Measurements from ENCODE around the gene TBL2.
"Not testable (repeated sequence)": the region's sequence is repeated elsewhere in the genome, so short reads cannot be mapped to it uniquely, and the experiment has no call there.

TBL2 gene

GRCh38 chr7:73582664-73583202, 4.4 kb upstream of the TBL2 start:
- no peaks in the 10 kb centered on the region for H3K4me1 ChIP-seq (ENCODE audit: control insufficient read depth, insufficient read depth, low read length)
- POLR2A ChIA-PET = interaction anchor here (1.0 to 1.3 kb wide), 2 partner anchors 16 to 60 kb away, joined by 4 read pairs; partner anchors contain the start of gene BAZ1B
- H3K9me3 ChIP-seq (ENCODE audit: control insufficient read depth, insufficient read depth, low read depth, low read length) = no peaks in the 10 kb centered on the region
- no peak overlapping the region for H3K27ac ChIP-seq (ENCODE audit: extremely low read depth, low read depth, low read length)
- CTCF ChIA-PET = interaction anchor here (0.6 to 1.6 kb wide), 4 partner anchors 24 to 143 kb away, joined by 3 to 5 read pairs (median 4); partner anchors contain the start of gene BAZ1B
- TF ChIP-seq ZNF24 (tag by site-specific recombination; IDR thresholded peaks at IDR 0.05) (no peak), ZNF10 (tag by site-specific recombination; IDR thresholded peaks at IDR 0.05) (no peak), ZNF433 (tag by site-specific recombination; IDR thresholded peaks at IDR 0.05; ENCODE audit: low read depth) (no peak), ZNF202 (tag by site-specific recombination; IDR thresholded peaks at IDR 0.05; ENCODE audit: borderline replicate concordance) (no peak), ZSCAN30 (tag by site-specific recombination; IDR thresholded peaks at IDR 0.05) (no peak), ZSCAN23 (tag by site-specific recombination; IDR thresholded peaks at IDR 0.05) (no peak), FEZF1 (tag by site-specific recombination; IDR thresholded peaks at IDR 0.05) (no peak), ZNF121 (tag by site-specific recombination; IDR thresholded peaks at IDR 0.05) (peak; percentile 66)
- no peak overlapping the region for H3K4me3 ChIP-seq (ENCODE audit: low read depth, low read length)
- H3K36me3 ChIP-seq (ENCODE audit: control insufficient read depth in 2 of 2, insufficient read depth in 1 of 2, low read length in 2 of 2) = no peaks in the 10 kb centered on the region

- H3K9me3 ChIP-seq (ENCODE audit: control insufficient read depth, insufficient read depth, low read depth, low read length); H3K4me3 ChIP-seq (ENCODE audit: low read depth, low read length); H3K4me1 ChIP-seq (ENCODE audit: control insufficient read depth, insufficient read depth, low read length); CTCF ChIA-PET; H3K36me3 ChIP-seq (ENCODE audit: control insufficient read depth in 2 of 2, insufficient read depth in 1 of 2, low read length in 2 of 2); H3K27ac ChIP-seq (ENCODE audit: extremely low read depth, low read depth, low read length): not testable (repeated sequence)
- POLR2A ChIA-PET = interaction anchor here (0.5 kb wide), 1 partner anchor 84 kb away, joined by 4 read pairs; no protein-coding TSS in a partner anchor
These were observed 2.6 kb upstream of the TBL2 start for GRCh38 chr7:73581006-73581405.

GRCh38 chr7:73577627-73578341, 595 bp downstream of the TBL2 start:
- Histone ChIP-seq H3K4me3 (ENCODE audit: low read depth, low read length) (peak overlapping the region; percentile 84), H3K27ac (ENCODE audit: extremely low read depth, low read depth, low read length) (peak overlapping the region; percentile 77), H3K9me3 (ENCODE audit: control insufficient read depth, insufficient read depth, low read depth, low read length) (no peaks in the 10 kb centered on the region), H3K36me3 (ENCODE audit: control insufficient read depth in 2 of 2, insufficient read depth in 1 of 2, low read length in 2 of 2) (peaks cover 17 to 27% of the 10 kb centered on the region in 2 experiments), H3K4me1 (ENCODE audit: control insufficient read depth, insufficient read depth, low read length) (no peaks in the 10 kb centered on the region)
- ChIA-PET CTCF (interaction anchor here (0.7 kb wide), 1 partner anchor 156 kb away, joined by 3 read pairs; no protein-coding TSS in a partner anchor), POLR2A (interaction anchor here (0.5 to 1.3 kb wide), 15 partner anchors 8 to 950 kb away, joined by 3 to 16 read pairs (median 4); partner anchors contain the start of genes ABHD11, BAZ1B and BCL7B)
- TF ChIP-seq ZNF398 (tag by site-specific recombination; IDR thresholded peaks at IDR 0.05) = no peak
- TF ChIP-seq ZNF335 (tag by site-specific recombination; conservative IDR thresholded peaks at IDR 0.05) = peak; percentile 56
- peak; percentile 92 for TF ChIP-seq ZNF121 (tag by site-specific recombination; IDR thresholded peaks at IDR 0.05)

- peaks cover 20 to 62% of the 10 kb centered on the region in 2 experiments for H3K36me3 ChIP-seq (ENCODE audit: control insufficient read depth in 2 of 2, insufficient read depth in 1 of 2, low read length in 2 of 2)
- no peak for TF ChIP-seq ZNF645 (tag by site-specific recombination; IDR thresholded peaks at IDR 0.05)
- no peak for TF ChIP-seq ZNF843 (tag by site-specific recombination; IDR thresholded peaks at IDR 0.05)
- TF ChIP-seq ZNF629 (tag by site-specific recombination; IDR thresholded peaks at IDR 0.05) = no peak
- ChIA-PET POLR2A (interaction anchor here (0.6 to 1.5 kb wide), 2 partner anchors 27 to 51 kb away, joined by 3 to 4 read pairs; partner anchors contain the start of gene BAZ1B), CTCF (no interaction called here)
- H3K4me1 ChIP-seq (ENCODE audit: control insufficient read depth, insufficient read depth, low read length) = no peaks in the 10 kb centered on the region
- H3K4me3 ChIP-seq (ENCODE audit: low read depth, low read length) = no peak overlapping the region
- no peaks in the 10 kb centered on the region for H3K9me3 ChIP-seq (ENCODE audit: control insufficient read depth, insufficient read depth, low read depth, low read length)
- H3K27ac ChIP-seq (ENCODE audit: extremely low read depth, low read depth, low read length) = no peak overlapping the region
These were observed 4.6 kb downstream of the TBL2 start for GRCh38 chr7:73573791-73574190.
